Thyroid gland (tissue), 4 donors: Measurements from ENCODE around the gene SMARCAL1.

Source experiments
- CTCF ChIP-seq, 6 experiments: fragments of 200-600 bp in 3 of 6; fragments of 450-650 bp in 3 of 6; sonication (generic) in 3 of 6; IDR thresholded peaks; one replicate each; pipeline ENCODE4 v1.5.1; 2016 to 2019; ENCODE audit warnings: antibody characterized with exemption in 6 of 6, mild to moderate bottlenecking in 2 of 6, inconsistent platforms in 1 of 6, moderate library complexity in 1 of 6
- POLR2A ChIP-seq, 2 donors: fragments of 450-650 bp; IDR thresholded peaks; one replicate each; pipeline ENCODE4 v1.6.1; 2017; ENCODE audit warnings: antibody characterized with exemption in 2 of 2, mild to moderate bottlenecking in 2 of 2, moderate library complexity in 1 of 2

GRCh38 chr2:216450784-216451183 lies 38.5 kb downstream of the SMARCAL1 start:
- no peak for TF ChIP-seq CTCF (IDR thresholded peaks at IDR 0.05)
- TF ChIP-seq POLR2A (IDR thresholded peaks at IDR 0.05), result no peak
